RPMI7951 (cell line): ENCODE measurements around the gene COLEC12. TPM values are rescaled to one million over a fixed set of nuclear protein-coding genes. Genes with fewer than 3 reads are reported as not detected.
"Not testable (repeated sequence)": the region's sequence is repeated elsewhere in the genome, so short reads cannot be mapped to it uniquely, and the experiment has no call there.

Experiments used
- DNase-seq: peaks from one replicate; pipeline ENCODE4 v3.0.0-alpha.2; 2012; ENCODE audit warnings: low read depth
- total RNA-seq: library from RNA; depleted of rRNA; stranded (reverse); fragments of >200 nt; shearing (Covaris generic); gene quantifications from 2 replicates; pipeline ENCODE4 v1.2.3, GENCODE V29; 2014

Gene COLEC12
- total RNA-seq, 1 experiment from 2014 or later: 95.0 TPM

DNA sequence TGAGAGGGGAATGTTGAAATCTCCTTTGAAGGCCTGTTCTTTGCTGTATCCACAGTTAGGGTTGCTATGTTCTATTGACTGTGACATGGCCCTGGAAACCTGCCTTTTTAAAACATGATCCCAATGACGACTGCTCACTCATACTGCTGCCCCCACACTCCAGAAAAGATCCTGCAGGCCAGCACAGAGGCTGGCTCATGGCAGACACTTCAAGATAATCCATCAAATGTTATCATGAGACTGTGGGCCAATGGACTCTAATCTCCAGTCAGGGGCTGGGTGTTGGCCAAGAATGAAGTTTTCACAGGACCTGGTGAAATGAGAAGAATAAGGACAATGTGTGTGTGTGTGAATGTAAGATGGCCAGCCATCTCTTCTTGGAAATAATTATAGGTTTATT, 173.7 kb downstream of the COLEC12 start:
- no peak for DNase-seq

DNA sequence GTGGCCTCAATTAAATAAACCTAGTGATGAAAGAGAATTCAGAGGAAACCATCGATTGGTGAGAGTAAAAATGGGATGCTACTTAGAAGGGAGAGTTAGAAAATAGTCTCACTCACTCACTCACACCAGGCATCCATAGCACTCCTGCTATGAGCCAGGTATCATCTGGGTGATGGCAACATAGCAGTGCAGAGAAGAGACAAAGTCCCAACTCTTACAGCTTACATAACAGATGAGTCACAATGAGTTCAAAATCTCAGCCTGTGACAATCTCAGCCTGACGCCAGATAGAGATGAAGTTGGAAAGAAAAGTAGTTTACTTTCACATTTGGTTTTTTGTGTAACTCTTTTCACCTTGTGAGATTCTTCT, 177.3 kb downstream of the COLEC12 start:
- peak; percentile 80 for DNase-seq

DNA sequence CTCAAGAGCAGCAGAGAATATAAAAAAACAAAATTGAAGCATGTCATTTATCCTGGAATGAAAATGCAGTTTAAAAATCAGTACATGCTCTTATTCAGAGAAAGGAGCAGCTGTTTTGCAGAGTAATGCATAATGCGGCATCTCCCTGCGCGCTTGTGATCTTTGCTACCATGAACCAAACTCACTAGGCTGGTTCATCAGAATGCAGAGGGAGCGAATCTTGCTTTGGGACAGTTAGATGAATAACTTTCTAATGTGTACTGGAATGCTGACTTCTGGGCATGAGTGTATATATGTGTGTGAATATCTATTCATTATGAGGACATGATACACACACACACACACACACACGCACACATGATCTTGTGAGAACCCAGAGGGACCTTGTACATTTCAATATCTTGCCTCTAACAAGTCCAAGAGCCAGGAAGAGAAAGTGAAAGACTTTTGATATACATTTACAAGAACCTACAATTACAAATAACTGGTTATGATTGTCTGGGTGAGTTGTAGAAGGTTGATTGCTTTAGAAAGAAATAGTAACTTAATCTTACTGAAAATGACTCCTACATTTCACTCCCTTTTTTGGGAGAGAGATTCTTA, 178.5 kb downstream of the COLEC12 start:
- DNase-seq: no peak

DNA sequence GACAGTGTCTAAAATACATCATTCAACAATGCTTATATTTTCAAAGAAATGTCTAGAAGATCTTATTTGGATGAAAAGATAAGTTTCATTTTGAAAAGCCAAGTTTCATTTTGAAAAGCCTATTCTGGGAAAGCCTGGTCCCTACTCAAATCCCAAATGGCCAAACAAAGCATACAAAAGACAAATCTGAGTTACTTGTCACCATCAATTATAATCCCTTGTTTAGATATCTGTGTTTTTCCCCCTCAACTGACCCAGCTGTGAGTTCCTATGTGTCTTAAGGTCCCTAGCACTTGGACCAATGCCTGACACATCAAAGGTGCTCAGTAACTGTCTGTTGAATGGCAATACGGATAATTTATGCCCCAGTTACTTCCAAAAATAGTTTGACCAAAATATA, 180.3 kb downstream of the COLEC12 start:
- no peak for DNase-seq

DNA sequence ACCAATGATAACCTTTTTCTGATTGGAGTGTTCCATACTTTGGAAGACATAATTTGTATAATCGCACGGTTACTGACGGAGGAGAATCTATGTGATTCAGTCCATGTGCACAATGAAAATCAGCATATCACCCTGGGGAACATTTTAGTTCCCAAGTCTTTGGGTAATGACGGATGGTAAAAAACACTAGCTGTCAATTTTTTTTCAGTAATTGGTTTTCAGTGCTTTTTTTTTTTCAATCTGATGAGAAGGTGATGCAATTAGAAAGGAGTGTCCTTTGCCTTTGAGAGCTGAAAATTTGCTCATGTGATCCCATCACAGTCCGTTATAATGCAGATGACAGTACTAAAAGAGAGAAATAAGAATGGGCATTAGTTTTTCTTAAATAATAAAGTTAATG, 180.8 kb downstream of the COLEC12 start:
- DNase-seq: no peak

DNA sequence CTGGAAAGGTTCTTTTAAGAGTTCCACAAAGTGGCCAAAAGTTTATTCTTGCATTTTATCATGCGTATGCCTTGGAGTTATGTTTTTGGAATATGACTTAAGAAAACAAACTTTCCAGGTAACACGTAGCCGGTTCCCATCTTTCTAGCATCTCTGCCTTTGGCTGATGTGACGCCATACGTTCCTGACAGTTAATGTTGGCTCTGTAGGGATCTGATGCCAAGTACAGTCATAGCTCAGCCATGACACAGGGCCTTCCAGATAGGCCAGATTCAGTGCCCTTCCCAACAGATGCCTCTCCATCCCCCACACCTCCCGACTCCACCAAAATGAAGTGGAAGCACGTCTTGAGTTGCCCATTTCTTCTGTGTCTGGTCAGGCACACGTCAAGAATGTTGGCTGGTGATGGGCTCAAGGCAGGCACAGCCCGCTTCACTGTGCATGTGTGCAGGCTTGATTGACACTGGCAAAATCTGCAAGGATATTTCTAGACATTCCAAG, 181.7 kb downstream of the COLEC12 start:
- no peak for DNase-seq

DNA sequence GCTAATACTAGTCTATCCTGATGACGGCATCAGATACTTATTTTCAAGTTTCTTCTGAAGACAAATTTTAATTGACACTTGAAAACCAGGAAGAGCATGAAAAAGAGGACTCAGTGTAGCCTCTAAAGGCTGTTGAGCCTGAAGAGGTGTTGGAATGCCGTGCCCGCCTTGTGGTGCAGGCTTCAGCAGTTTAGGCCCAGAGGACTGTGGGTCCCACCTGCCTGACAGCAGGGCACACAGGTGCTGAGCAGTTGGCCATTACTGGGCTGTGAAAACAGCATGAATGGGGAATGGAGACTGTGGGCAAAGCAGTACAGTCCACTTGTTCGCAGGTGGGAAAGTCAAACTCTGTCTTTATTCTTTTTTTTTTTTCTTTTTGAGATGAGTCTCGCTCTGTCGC, 182.9 kb downstream of the COLEC12 start:
- no peak for DNase-seq

DNA sequence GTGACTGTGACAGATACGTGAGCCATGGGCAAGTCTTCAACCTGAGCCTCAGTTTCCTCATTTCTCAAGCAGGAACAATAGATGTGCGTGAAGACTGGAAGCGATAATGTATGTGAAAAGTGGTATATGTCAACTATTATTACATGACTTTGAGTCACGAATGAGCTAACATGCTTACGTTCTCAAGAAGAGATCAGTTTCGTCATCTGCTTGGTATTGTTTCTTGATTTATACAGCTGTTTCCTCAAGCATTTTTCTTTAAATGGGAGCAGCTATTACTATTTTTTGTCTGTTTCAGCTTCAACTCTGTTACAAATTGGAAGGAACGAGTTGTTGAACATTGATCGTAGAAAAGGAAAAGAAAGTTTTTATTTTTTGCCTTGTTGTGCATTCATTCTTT, 184.1 kb downstream of the COLEC12 start:
- DNase-seq: no peak

DNA sequence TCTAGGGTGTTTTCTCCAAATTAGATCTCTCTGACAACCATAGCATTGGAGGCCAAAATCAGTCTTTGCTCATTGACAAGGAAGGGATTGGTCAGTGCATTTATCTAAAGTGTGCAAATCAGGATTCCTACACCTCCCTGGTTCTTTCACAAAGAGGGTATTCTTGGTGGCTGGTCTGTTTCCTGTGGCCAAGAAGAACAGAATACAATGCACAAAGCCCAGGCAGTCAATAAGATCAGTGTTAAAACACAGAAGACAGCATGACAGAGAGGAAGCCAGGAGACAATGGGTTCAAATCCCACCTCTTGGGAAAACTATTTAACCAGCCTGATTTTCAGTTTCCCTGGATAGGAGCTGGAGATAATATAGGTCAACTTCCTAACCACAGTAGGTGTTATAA, 186.6 kb downstream of the COLEC12 start:
- no peak for DNase-seq

DNA sequence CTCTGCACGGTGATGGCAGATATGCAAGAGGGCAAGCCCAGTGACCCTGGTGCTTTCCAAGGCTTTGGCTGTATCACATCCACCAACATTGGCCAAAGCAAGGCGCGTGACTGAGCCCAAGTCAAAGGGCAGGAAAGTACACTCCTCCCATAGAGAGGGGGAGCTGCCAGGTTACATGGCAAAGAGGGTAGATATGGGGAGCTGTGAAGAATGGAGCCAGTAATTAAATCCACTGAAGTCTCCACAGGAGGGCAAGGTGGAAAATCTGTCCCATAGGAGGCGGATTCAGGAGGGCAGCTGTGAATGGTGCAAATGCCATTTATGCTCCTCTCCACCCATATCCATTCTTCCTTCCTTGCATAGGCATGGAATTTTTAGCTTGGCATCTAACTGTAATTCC, 188.1 kb downstream of the COLEC12 start:
- DNase-seq: no peak

DNA sequence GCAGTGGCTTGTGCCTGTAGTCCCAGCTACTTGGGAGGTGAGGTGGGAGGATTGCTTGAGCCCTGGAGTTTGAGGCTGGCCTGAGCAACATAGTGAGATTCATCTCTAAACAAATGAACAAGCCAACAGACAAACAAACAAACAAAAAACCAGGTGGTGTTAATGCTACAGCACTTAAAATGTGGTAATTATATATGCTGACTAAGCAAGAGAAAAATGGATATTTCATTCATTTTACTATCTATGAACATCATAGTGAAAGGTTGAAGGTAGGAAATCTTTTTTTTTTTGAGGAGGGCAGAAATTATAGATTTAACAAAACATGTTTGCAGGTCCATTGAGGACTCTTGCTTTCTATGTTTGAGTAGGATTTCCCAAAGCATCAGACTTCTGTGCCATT, 190.5 kb downstream of the COLEC12 start:
- no peak for DNase-seq

DNA sequence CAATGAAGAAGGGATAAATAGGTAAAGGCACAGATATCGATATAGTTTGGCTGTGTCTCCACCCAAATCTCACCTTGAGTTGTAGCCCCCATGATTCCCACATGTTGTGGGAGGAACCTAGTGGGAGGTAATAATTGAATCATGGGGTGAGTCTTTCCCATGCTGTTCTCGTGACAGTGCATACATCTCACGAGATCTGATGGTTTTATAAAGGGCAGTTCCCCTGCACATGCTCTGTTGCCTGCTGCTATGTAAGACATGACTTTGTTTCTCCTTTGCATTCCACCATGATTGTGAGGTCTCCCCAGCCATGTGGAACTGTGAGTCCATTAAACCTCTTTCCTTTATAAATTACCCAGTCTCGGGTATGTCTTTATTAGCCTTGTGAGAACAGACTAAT, 192.4 kb downstream of the COLEC12 start:
- DNase-seq: not testable (repeated sequence)

DNA sequence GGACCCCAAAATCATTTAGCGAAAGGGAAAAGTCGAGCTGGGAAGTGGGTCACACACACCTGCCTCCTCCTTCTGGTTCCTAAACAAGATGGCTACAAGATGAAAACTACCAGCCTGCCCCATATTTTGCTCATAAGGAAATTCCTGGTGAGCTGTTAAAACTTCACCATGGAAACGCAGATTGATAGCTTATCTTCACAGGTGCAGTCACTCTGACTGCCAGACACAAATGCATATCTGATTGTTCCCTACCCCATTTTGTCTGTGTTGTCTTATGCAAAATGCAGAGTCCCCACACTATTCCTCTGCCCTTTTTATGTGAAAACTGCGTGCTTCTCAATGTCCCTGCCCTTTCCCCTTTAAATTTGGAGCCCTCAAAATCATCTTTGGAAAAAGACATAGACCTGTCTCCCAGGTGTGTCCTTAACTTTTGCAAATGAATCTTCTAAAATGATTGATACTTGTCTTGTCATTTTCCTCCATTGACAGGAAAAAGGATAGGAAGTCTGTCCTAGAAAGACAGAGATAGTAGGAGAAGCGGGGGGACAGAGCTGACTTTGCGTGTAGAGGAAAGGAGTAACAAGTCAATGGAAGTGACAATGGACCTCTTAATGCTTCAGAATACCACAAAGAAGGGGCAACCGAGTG, 193.8 kb downstream of the COLEC12 start:
- DNase-seq: no peak

DNA sequence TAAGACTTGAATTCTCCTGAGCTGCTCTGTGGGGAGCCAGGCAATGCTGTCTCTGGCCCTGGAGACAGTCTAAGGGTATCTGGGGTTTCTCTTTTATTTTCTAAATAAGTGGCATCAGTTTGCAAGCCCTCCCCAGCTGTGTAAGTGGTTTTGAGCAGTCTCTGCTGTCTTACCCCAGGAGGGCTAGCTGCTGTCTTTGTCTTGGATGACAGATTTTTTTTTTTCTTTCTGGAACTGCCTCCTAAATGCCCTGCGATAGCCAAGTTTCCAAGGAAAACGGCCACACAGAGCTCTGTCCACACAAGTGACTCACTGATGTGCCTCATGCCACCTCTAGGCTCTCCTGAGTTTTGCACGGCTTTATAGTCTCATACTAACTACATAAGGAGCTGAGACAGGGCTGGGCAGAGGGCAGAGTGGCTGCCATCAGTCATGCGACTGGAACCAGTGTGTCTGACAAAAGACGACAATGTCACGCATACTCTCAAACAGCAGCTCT, 195.4 kb downstream of the COLEC12 start:
- DNase-seq: peak; percentile 69

DNA sequence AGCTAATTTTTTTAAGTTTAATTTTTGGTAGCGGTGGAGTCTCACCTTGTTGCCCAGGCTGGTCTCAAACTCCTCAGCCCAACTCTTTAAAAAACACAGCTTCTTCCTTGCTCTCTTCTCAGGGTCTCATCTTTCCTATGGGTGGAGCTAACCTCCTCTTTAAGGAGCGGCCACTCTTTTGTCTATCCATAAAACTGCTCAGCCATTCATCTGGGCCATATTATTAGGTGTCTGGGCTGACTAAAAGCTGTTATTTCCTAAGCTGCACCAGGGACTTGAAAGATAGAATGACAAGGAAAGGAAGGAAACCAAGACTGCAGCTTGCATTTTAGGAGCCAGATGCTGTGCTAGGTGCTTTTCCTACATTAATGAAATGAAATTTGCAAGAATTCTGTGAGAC, 196.9 kb downstream of the COLEC12 start:
- no peak for DNase-seq

DNA sequence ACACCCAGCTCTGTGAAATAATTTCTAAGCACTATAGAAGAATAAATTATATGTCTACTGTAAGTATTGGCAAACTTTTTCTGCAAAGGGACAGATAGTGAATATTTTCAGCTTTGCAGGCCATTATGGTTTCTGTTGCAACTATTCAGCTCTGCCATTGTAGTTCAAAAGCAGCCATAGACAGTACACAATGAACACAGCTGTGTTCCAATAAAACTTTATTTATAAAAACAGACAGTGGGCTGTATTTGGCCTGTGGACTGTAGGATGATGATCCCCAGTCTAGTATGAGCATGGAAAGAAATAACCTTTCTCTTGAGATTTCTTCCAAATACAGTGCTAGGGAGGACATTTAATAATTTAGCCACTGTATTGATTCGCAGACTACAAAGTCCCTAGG, 197.5 kb downstream of the COLEC12 start:
- no peak for DNase-seq

DNA sequence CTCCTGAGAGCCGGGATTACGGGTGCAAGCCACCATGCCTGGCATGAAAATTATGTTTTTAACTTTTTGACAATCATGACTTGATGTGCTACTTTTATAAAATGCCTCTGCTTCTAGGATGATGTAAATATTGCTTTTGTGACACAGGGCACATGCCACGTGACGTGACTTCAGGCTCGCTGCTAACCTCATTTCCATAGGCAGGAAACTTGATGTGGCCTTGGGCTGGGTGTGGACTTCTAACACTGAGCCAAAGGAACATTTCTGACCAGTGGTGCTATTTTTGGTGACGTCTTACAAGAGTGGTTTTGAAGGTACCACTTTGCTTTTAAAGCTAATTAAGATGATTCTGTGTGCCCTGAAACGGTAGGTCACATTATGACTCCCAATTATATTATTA, 198.4 kb downstream of the COLEC12 start:
- DNase-seq: no peak

DNA sequence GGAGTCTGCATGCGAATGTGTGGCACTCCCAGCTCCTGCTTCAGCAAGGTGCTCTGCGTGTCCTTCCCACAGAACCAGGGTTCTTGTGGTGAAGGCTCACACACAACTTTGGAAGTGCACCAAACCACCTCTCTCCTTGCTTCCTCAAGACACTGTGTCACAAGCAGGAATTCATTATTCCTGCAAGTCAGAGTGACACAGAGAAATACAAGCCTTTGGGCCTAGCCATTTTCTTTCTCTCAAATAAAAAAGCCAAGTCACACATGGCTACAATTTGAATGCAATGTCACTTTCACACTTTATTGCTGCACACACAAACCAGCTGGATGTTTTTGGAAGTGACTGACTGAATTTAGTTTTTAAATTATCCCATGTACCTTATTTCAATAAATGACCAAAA, 202.6 kb downstream of the COLEC12 start:
- peak; percentile 65 for DNase-seq

DNA sequence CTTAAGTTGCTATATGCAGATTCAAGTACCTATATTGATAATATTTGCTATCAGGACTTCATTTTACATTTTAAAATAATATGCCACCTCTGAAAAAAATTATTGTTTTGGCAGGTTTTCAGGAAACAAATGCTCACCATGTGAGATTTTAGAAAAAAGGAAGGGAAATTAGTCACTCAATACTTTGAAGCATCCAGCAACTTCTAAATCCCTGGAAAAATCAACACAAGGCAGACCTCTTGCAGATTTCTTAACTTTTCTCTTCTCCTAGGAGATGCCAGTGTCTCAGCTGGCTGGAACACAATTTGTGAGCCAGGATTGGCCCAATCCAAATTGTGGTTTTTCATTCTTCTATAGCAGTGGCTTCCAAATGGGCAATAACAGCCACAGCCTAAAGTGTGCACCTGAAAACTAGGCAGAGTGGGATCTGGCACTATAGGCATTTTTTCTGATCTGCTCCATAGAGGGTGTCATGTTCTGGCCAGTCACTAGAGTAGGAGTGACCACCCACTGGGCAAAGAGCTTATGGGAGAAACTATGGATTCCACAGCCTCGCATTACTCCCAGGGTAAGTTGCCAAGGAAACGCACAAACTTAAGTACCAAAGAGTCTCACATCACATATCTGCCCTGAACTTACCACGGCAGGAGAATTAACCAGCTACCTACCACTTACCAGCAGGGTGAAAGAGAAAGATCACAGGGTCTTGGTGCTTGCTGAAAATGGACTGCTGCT, 204.6 kb downstream of the COLEC12 start:
- DNase-seq: peak; percentile 17

DNA sequence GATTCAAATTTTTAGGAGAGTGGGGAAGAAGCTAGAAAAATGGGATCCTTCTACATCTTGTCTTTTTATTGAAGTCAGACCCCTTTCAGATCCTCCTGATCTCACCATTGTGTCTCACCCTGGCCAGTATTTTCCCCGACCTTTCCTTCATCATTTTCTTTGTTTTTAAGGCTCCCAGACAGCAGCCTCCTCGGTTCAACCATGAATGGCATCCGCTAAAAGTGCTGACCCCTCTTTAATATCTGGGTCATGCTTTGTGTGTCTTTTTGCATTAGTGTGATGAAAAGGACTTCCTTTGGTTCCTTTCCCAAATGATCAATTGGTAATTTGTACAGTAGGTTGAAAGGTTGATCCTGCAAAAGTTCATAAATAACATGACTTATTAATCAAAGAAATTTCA, 205.9 kb downstream of the COLEC12 start:
- no peak for DNase-seq

DNA sequence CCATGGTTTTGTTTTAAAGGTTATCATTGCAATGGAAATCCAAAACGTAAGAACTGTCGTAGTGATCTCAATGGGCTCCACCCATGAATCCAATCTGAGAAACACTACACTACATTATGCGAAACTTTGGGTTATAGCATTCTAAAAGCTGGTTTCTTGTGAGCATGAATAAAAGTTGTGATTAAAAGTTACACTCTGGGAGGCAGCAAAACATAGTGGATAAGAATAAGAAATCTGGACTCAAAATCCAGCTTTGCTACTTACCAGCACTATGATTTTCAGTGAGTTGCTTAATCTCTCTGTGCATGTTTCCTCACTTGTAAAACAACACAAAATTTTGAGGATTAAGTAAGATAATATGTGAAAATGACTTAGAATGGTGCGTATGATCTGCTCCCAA, 207.0 kb downstream of the COLEC12 start:
- peak; percentile 29 for DNase-seq

DNA sequence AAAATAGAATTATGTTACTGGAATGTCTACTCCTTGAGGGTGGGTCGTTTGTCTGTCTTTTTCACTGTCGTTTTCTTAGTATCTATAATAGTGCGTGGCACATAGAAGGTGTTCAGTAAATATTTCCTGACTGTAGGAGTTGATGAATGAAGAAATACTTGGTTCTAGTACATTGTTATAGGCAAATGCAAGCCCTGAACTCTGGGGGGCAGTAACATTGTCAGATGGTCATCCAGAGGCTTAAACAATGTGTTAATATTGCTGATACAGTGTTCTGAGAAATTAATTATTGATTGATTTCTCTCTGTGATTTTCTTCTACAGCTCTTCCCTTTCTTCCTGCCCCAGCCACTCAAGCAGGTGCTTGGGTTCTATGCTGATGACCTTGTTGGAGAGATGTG, 208.2 kb downstream of the COLEC12 start:
- DNase-seq: no peak

DNA sequence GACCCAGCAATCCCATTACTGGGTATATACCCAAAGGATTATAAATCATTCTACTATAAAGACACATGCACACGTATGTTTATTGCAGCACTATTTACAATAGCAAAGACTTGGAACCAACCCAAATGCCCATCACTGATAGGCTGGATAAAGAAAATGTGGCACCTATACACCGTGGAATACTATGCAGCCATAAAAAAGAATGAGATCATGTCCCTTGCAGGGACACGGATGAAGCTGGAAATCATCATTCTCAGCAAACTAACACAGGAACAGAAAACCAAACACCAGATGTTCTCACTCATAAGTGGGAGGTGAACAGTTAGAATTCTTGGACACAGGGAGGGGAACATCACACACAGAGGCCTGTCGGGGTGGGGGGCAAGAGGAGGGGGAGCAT, 210.5 kb downstream of the COLEC12 start:
- not testable (repeated sequence) for DNase-seq
